Naive B cell (primary cell): ENCODE data around the gene ANXA8L1. TPM values are rescaled to one million over a fixed set of nuclear protein-coding genes. Genes with fewer than 3 reads are reported as not detected.
A peak's percentile ranks its signal among the peaks of the same experiment; 100 is the strongest.
"Not testable (repeated sequence)": the region's sequence is repeated elsewhere in the genome, so short reads cannot be mapped to it uniquely, and the experiment has no call there.

Experiments
- ATAC-seq, 2 donors: fragments of 150-1000 bp; cut with Tn5 transposase; 2 replicates each; pipeline ENCODE4 v1.10.0; 2021; ENCODE audit warnings: low read depth in 2 of 2, mild to moderate bottlenecking in 2 of 2, moderate library complexity in 2 of 2
- DNase-seq: peaks from one replicate; pipeline ENCODE4 v3.0.0; 2022
- H3K27ac Mint-ChIP-seq, 6 donors: one replicate each; pipeline ENCODE4 v1.8.0; 2020 to 2022; ENCODE audit warnings: mild to moderate bottlenecking in 6 of 6, mixed read lengths in 6 of 6, moderate library complexity in 5 of 6, inconsistent platforms in 2 of 6
- H3K27me3 Mint-ChIP-seq, 3 donors: one replicate each; pipeline ENCODE4 v1.8.0; 2021 to 2022; ENCODE audit warnings: mixed read lengths in 3 of 3, mild to moderate bottlenecking in 1 of 3
- H3K36me3 Mint-ChIP-seq, 2 donors: one replicate each; pipeline ENCODE4 v1.8.0; 2020 to 2022; ENCODE audit warnings: mixed read lengths in 2 of 2, inconsistent platforms in 1 of 2, mild to moderate bottlenecking in 1 of 2
- H3K4me1 Mint-ChIP-seq, 3 donors: one replicate each; pipeline ENCODE4 v1.8.0; 2020 to 2022; ENCODE audit warnings: mixed read lengths in 3 of 3, inconsistent platforms in 1 of 3, mild to moderate bottlenecking in 1 of 3, moderate library complexity in 1 of 3
- H3K4me3 Mint-ChIP-seq, 8 donors: one replicate each; pipeline ENCODE4 v1.8.0; 2020 to 2022; ENCODE audit warnings: mild to moderate bottlenecking in 8 of 8, mixed read lengths in 8 of 8, moderate library complexity in 8 of 8, inconsistent platforms in 2 of 8
- H3K9me3 Mint-ChIP-seq, 7 donors: one replicate each; pipeline ENCODE4 v1.8.0; 2020 to 2022; ENCODE audit warnings: mixed read lengths in 7 of 7, mild to moderate bottlenecking in 5 of 7, inconsistent platforms in 2 of 7, moderate library complexity in 1 of 7
- polyA plus RNA-seq, 6 donors: library from polyadenylated mRNA; unstranded; fragments of 300-500 nt; fragmentation: Illumina TruSeq; gene quantifications; one replicate each; pipeline ENCODE4 v1.2.3, GENCODE V29; 2021; ENCODE audit warnings: low read depth in 6 of 6

The ANXA8L1 gene
- polyA plus RNA-seq, 6 donors from 2014 or later = not detected

DNA sequence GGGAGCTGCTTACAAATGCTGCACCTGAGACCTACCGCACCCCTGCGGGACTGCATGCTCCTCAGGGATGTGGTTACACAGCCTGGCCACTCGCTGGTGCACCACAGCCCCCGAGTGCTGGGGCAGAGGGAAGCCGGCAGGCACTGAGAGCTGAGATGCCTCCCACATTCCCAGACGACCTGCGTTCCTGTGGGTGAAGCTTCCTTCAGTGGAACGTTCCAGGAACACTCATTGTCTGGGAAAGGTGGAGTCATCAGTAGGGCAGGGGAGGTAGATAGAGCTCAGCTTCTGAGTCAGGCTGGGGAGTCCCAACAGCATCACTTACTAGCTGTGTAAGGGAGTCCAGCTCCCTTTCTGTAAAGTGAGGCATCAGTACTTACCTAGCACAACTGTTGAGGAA is 2.5 kb downstream of the ANXA8L1 start:
- ATAC-seq, H3K36me3 Mint-ChIP-seq, H3K4me3 Mint-ChIP-seq, H3K9me3 Mint-ChIP-seq, DNase-seq, H3K4me1 Mint-ChIP-seq, H3K27ac Mint-ChIP-seq, H3K27me3 Mint-ChIP-seq: not testable (repeated sequence)

GRCh38 chr10:46379233-46379848 is 3.8 kb downstream of the ANXA8L1 start:
- H3K4me3 Mint-ChIP-seq, H3K4me1 Mint-ChIP-seq, H3K27ac Mint-ChIP-seq, DNase-seq, H3K36me3 Mint-ChIP-seq, H3K9me3 Mint-ChIP-seq, ATAC-seq, H3K27me3 Mint-ChIP-seq: not testable (repeated sequence)

DNA sequence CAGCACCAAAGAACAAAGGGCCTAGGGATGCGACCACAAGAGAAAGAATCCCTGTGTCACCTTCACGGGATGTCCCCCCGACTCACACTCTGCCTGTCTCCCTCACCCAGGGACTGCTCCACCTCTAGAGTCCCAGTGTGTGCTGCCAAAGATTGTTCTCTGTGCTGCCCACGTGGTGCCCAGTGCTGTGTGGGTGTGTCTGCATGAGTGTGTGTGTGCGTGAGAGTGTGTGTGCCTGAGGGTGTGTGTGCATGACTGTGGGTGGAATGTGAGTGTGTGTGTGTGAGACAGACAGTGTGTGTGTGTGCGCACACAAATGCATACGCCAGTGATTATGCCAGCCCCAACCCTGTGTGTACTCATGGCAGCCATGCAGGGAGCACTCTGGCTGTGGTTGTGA is 10.3 kb downstream of the ANXA8L1 start:
- H3K4me1 Mint-ChIP-seq, H3K27me3 Mint-ChIP-seq, H3K4me3 Mint-ChIP-seq, H3K9me3 Mint-ChIP-seq, H3K36me3 Mint-ChIP-seq, DNase-seq, ATAC-seq, H3K27ac Mint-ChIP-seq: not testable (repeated sequence)

DNA sequence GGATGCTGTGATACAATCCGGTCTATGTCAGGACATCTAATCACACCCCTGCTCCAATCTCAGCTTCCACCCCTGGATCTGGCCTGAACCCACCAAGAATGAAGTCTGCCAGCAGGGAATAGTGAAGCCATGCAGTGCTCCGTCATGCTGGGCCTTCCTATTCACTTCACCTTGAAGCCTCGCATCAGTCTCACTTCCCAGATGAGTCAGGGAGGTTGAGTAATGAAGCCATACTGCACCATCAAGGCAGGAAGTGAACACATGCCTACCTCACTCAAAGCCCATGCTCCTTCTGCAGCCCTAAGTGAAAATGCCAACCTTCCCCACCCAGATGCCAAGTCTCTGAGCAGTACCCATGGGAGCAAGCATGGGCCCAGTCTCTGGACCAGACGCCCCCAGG is 11.1 kb downstream of the ANXA8L1 start:
- DNase-seq, H3K4me3 Mint-ChIP-seq, ATAC-seq, H3K27me3 Mint-ChIP-seq, H3K27ac Mint-ChIP-seq, H3K36me3 Mint-ChIP-seq, H3K4me1 Mint-ChIP-seq, H3K9me3 Mint-ChIP-seq: not testable (repeated sequence)

GRCh38 chr10:46387309-46387902 is 11.8 kb downstream of the ANXA8L1 start:
- not testable (repeated sequence) for H3K27me3 Mint-ChIP-seq, H3K4me3 Mint-ChIP-seq, DNase-seq, H3K36me3 Mint-ChIP-seq, H3K4me1 Mint-ChIP-seq, H3K27ac Mint-ChIP-seq, H3K9me3 Mint-ChIP-seq, ATAC-seq

GRCh38 chr10:46391422-46391821 is 15.8 kb downstream of the ANXA8L1 start:
- ATAC-seq, H3K27me3 Mint-ChIP-seq, H3K36me3 Mint-ChIP-seq, H3K4me3 Mint-ChIP-seq, H3K9me3 Mint-ChIP-seq, H3K27ac Mint-ChIP-seq, DNase-seq, H3K4me1 Mint-ChIP-seq: not testable (repeated sequence)

- not testable (repeated sequence) for H3K4me1 Mint-ChIP-seq, H3K4me3 Mint-ChIP-seq, H3K9me3 Mint-ChIP-seq, DNase-seq, H3K27ac Mint-ChIP-seq, ATAC-seq, H3K36me3 Mint-ChIP-seq
- peaks cover 0 to 12% (median 0%) of the 10 kb centered on the region in 3 donors for H3K27me3 Mint-ChIP-seq
Observed at GRCh38 chr10:46396441-46397279, 21.1 kb downstream of the ANXA8L1 start.

GRCh38 chr10:46397767-46398166 is 22.2 kb downstream of the ANXA8L1 start:
- DNase-seq, H3K9me3 Mint-ChIP-seq, ATAC-seq, H3K36me3 Mint-ChIP-seq, H3K4me1 Mint-ChIP-seq, H3K4me3 Mint-ChIP-seq: not testable (repeated sequence)
- Mint-ChIP-seq H3K27ac (peak overlapping the region in 1 of 6 donors; percentile 69), H3K27me3 (peaks cover 0 to 12% (median 0%) of the 10 kb centered on the region in 3 donors)

GRCh38 chr10:46398212-46398886 is 22.8 kb downstream of the ANXA8L1 start:
- Mint-ChIP-seq H3K4me3 (peak overlapping the region in 4 of 8 donors; percentile 17 to 51 (median 28)), H3K27me3 (peaks cover 0 to 12% (median 0%) of the 10 kb centered on the region in 3 donors)
- H3K9me3 Mint-ChIP-seq, H3K4me1 Mint-ChIP-seq, DNase-seq, H3K27ac Mint-ChIP-seq, H3K36me3 Mint-ChIP-seq: not testable (repeated sequence)
- peak in 1 of 2 donors; percentile 66 for ATAC-seq

GRCh38 chr10:46409556-46409955 is 34.0 kb downstream of the ANXA8L1 start:
- not testable (repeated sequence) for H3K27ac Mint-ChIP-seq, H3K4me1 Mint-ChIP-seq, ATAC-seq, DNase-seq, H3K9me3 Mint-ChIP-seq, H3K4me3 Mint-ChIP-seq, H3K36me3 Mint-ChIP-seq, H3K27me3 Mint-ChIP-seq

GRCh38 chr10:46411123-46411522 is 35.5 kb downstream of the ANXA8L1 start:
- H3K9me3 Mint-ChIP-seq, H3K27ac Mint-ChIP-seq, H3K4me1 Mint-ChIP-seq, H3K36me3 Mint-ChIP-seq, ATAC-seq, DNase-seq, H3K4me3 Mint-ChIP-seq, H3K27me3 Mint-ChIP-seq: not testable (repeated sequence)

DNA sequence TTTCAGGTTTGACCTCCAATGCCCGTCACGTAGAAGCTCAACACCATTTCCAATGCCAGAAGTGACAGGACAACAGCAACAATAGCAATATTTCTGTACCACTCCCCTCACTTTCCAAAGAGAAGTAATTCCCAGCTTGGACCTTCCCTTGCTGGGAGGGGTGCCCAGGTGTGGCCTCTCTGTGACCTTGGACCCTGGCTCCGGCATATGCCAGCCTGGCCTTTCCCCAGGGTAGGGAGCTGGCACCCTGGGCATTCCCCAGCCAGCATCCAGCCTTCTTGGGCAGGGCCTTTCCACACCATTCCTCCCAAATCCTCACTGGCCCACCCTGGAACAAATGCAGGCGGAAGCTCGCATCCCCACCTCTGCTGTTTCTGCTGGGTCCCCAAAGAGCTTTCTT is 37.1 kb downstream of the ANXA8L1 start:
- not testable (repeated sequence) for H3K36me3 Mint-ChIP-seq, H3K9me3 Mint-ChIP-seq, DNase-seq, H3K4me1 Mint-ChIP-seq, H3K4me3 Mint-ChIP-seq, ATAC-seq, H3K27ac Mint-ChIP-seq, H3K27me3 Mint-ChIP-seq

GRCh38 chr10:46415291-46415690 is 39.7 kb downstream of the ANXA8L1 start:
- DNase-seq, H3K4me1 Mint-ChIP-seq, H3K27me3 Mint-ChIP-seq, H3K36me3 Mint-ChIP-seq, H3K27ac Mint-ChIP-seq, H3K4me3 Mint-ChIP-seq, ATAC-seq, H3K9me3 Mint-ChIP-seq: not testable (repeated sequence)
